Gastrocnemius medialis (tissue), 4 donors: Measurements from ENCODE around the gene MOSMO. TPM values are rescaled to one million over a fixed set of nuclear protein-coding genes. Genes with fewer than 3 reads are reported as not detected.

Experiments
- ATAC-seq, 2 donors: fragments of 150-250 bp; one replicate each; pipeline ENCODE4 v1.9.1; 2016
- DNase-seq, 2 donors: peaks; one replicate each; pipeline ENCODE4 v3.0.0-alpha.2; 2019
- H3K27ac ChIP-seq, 4 donors: fragments of 200-600 bp; sonication (generic); 1 replicate in 1 of 4; 2 replicates in 3 of 4; pipeline ENCODE4 v1.5.1; 2016 to 2018; ENCODE audit warnings: mild to moderate bottlenecking in 2 of 4, moderate library complexity in 1 of 4
- H3K27me3 ChIP-seq, 3 donors: fragments of 200-600 bp; sonication (generic) in 2 of 3; 1 replicate in 1 of 3; 2 replicates in 2 of 3; pipeline versions ENCODE4 v1.5.1 to v1.6.0; 2016 to 2019; ENCODE audit warnings: mild to moderate bottlenecking in 1 of 3, moderate library complexity in 1 of 3
- H3K36me3 ChIP-seq, 2 donors: fragments of 200-600 bp; sonication (generic) in 1 of 2; one replicate each; pipeline ENCODE4 v1.5.1; 2017 to 2018
- H3K4me1 ChIP-seq, 2 donors: fragments of 200-600 bp; sonication (generic) in 1 of 2; one replicate each; pipeline ENCODE4 v1.5.1; 2016 to 2017; ENCODE audit warnings: mild to moderate bottlenecking in 2 of 2
- H3K4me3 ChIP-seq, 4 donors: fragments of 200-600 bp; sonication (generic) in 3 of 4; 1 replicate in 1 of 4; 2 replicates in 3 of 4; pipeline ENCODE4 v1.5.1; 2016 to 2019; ENCODE audit warnings: mild to moderate bottlenecking in 2 of 4
- H3K9me3 ChIP-seq, 3 donors: fragments of 200-600 bp; sonication (generic) in 2 of 3; 1 replicate in 1 of 3; 2 replicates in 2 of 3; pipeline ENCODE4 v1.5.1; 2016 to 2019
- POLR2A ChIP-seq, 2 donors: fragments of 450-650 bp; IDR thresholded peaks; one replicate each; pipeline ENCODE4 v1.6.1; 2017; ENCODE audit warnings: antibody characterized with exemption in 2 of 2, mild to moderate bottlenecking in 2 of 2, moderate library complexity in 2 of 2
- in situ Hi-C, 4 donors: fragments of 200-750 bp; cut with MboI; loops; one replicate each; pipeline versions ENCODE4 v1.15.0 to v1.8.0; 2017; ENCODE audit warnings: low sequenced_read_pairs in 4 of 4
- intact Hi-C: fragments of 100-400 bp; cut with DNase I; formaldehyde crosslinking; loops from one replicate; pipeline ENCODE4 v1.15.1; 2023; ENCODE audit warnings: low total_unique reads
- total RNA-seq, 4 donors: library from RNA; depleted of rRNA; stranded (reverse); fragments of >200 nt; gene quantifications; one replicate each; pipeline versions ENCODE4 v1.1.0 to v1.2.3, GENCODE V29; 2016
- TF ChIP-seq, protein P1 (sequence below), 5 experiments: fragments of 450-650 bp in 3 of 5; fragments of 200-600 bp in 2 of 5; sonication (generic) in 2 of 5; IDR thresholded peaks in 4 of 5; conservative IDR thresholded peaks in 1 of 5; 1 replicate in 4 of 5; 2 replicates in 1 of 5; pipeline ENCODE4 v1.5.1; 2016 to 2019; ENCODE audit warnings: antibody characterized with exemption in 5 of 5, mild to moderate bottlenecking in 3 of 5, moderate library complexity in 3 of 5

Gene MOSMO
- total RNA-seq, 4 donors from 2014 or later, result 12.6 to 17.6 (median 13.9) TPM

DNA sequence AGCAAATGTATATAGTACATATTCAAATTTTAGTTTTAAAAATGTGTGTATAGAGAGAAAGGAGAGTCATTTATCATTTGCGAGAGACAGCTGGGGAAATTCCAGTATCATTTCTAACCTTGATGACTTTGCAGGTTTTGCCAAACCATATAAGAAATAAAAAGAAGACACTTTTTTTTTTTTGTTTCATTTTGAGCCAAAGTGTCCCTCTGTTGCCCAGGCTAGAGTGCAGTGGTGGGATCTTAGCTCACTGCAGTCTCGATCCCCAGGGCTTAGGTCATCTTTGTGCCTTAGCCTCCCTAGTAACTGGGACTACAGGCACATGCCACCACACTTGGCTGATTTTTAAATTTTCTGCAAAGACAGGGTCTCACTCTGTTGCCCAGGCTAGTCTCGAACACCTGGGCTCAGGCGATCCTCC lies 46.0 kb downstream of the MOSMO start:
- TF ChIP-seq POLR2A (IDR thresholded peaks at IDR 0.05), result no peak
- TF ChIP-seq, protein P1, sequence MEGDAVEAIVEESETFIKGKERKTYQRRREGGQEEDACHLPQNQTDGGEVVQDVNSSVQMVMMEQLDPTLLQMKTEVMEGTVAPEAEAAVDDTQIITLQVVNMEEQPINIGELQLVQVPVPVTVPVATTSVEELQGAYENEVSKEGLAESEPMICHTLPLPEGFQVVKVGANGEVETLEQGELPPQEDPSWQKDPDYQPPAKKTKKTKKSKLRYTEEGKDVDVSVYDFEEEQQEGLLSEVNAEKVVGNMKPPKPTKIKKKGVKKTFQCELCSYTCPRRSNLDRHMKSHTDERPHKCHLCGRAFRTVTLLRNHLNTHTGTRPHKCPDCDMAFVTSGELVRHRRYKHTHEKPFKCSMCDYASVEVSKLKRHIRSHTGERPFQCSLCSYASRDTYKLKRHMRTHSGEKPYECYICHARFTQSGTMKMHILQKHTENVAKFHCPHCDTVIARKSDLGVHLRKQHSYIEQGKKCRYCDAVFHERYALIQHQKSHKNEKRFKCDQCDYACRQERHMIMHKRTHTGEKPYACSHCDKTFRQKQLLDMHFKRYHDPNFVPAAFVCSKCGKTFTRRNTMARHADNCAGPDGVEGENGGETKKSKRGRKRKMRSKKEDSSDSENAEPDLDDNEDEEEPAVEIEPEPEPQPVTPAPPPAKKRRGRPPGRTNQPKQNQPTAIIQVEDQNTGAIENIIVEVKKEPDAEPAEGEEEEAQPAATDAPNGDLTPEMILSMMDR (IDR thresholded peaks at IDR 0.05 in 4 of 5, conservative IDR thresholded peaks at IDR 0.05 in 1 of 5), result no peak
- Histone ChIP-seq H3K36me3 (no peaks in the 10 kb centered on the region), H3K27me3 (no peaks in the 10 kb centered on the region), H3K4me1 (no peaks in the 10 kb centered on the region), H3K27ac (no peak overlapping the region), H3K9me3 (no peaks in the 10 kb centered on the region), H3K4me3 (no peak overlapping the region)
- DNase-seq (no peak), ATAC-seq (no peak)
- in situ Hi-C loops (no loop called here), intact Hi-C loops (no loop called here)

DNA sequence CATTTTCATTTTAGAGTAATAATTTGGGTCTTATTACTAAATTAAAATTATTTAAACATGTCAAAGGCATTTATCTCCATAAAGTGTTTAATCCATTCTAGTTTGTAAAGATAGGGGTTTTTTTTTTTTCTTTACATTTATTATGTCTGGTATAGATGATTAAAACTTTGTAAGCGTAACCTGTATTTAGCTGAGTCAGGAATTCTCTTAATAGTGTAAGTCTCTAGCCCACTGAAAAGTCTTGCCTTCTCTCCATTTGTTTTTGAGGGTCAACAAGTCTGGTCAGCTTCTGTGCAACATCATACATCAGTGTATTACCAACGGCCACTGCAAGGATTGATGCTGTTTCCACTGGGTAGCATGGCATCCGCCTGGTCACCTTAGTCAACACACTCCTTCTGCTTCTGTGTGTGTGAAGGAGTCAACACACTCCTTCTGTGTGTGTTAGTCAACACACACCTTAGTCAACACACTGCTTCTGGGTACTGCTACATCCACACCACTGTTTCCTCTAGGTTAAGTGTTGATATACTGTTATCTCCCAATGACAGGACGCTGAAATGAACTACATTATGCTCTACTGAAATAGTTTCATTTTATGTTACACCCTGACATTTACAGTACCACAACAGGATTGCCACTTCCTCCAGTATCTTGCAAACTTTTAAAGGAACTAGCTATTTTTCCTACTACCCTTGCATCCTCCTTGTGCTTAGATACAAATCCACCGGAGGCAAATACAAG lies 47.1 kb downstream of the MOSMO start:
- no peaks in the 10 kb centered on the region for H3K9me3 ChIP-seq
- ATAC-seq (no peak), DNase-seq (no peak)
- H3K36me3 ChIP-seq, result no peaks in the 10 kb centered on the region
- in situ Hi-C loops, result no loop called here
- no peak overlapping the region for H3K4me3 ChIP-seq
- H3K27me3 ChIP-seq, result no peaks in the 10 kb centered on the region
- H3K4me1 ChIP-seq, result no peaks in the 10 kb centered on the region
- TF ChIP-seq POLR2A (IDR thresholded peaks at IDR 0.05), result no peak
- TF ChIP-seq, protein P1 (IDR thresholded peaks at IDR 0.05 in 4 of 5, conservative IDR thresholded peaks at IDR 0.05 in 1 of 5), result no peak
- no peak overlapping the region for H3K27ac ChIP-seq
- intact Hi-C loops, result no loop called here

DNA sequence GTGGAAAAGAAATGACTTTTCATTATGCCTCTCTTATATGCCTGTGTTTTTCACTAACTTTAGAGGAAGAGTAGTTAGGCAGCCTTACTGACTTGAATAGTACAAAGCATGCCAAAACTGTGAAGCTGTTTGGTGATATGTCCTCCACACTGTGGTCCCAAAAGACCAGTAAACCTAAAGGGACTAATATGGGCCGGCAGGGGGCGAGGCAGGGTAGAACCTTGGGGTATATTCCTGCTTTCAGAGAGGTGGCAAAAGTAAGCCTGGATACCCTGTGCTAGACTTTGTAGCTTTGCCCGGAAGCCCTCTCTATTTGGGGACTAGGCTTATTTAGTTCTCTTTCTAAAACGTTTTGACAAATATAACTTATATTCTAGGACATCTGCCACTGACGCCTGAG lies 48.0 kb downstream of the MOSMO start:
- Histone ChIP-seq H3K9me3 (no peaks in the 10 kb centered on the region), H3K27me3 (no peaks in the 10 kb centered on the region), H3K27ac (no peak overlapping the region), H3K4me1 (no peaks in the 10 kb centered on the region), H3K36me3 (no peaks in the 10 kb centered on the region), H3K4me3 (no peak overlapping the region)
- intact Hi-C loops, result no loop called here
- DNase-seq (no peak), ATAC-seq (no peak)
- TF ChIP-seq, protein P1 (IDR thresholded peaks at IDR 0.05 in 4 of 5, conservative IDR thresholded peaks at IDR 0.05 in 1 of 5), result no peak
- no peak for TF ChIP-seq POLR2A (IDR thresholded peaks at IDR 0.05)
- in situ Hi-C loops, result no loop called here

DNA sequence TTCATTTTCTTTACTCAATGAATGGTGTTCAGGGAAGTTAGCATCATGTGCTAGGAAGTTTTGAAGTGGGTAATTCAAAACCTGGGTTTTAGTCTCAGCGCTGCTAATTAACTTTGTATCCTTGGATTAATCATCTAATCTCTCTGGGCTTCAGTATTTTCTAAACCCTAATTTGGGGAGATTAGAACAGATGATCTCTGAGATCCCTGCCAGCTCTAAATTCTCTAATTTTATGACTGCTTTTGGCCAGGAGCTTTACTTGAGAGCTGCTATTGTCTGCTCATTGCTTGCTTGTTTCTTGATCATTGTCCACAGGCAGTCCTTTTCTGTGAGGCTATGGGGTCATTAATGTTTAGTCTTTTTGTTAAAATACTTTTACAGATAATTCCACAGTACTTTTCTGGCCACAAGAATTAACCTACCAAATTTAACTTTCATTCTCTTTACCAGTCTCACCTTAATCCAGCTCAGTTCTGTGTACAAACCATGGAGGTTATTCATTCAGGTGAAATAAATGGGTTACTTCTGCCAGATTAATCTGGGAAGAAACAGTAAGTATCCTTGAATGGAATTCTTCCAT lies 56.1 kb downstream of the MOSMO start:
- H3K4me3 ChIP-seq, result no peak overlapping the region
- intact Hi-C loops, result no loop called here
- in situ Hi-C loops, result no loop called here
- TF ChIP-seq, protein P1 (IDR thresholded peaks at IDR 0.05 in 4 of 5, conservative IDR thresholded peaks at IDR 0.05 in 1 of 5), result no peak
- no peak for TF ChIP-seq POLR2A (IDR thresholded peaks at IDR 0.05)
- DNase-seq, result no peak
- no peaks in the 10 kb centered on the region for H3K27me3 ChIP-seq
- H3K9me3 ChIP-seq, result no peaks in the 10 kb centered on the region
- H3K36me3 ChIP-seq, result no peaks in the 10 kb centered on the region
- no peak for ATAC-seq
- no peaks in the 10 kb centered on the region for H3K4me1 ChIP-seq
- H3K27ac ChIP-seq, result no peak overlapping the region
